OCI-LY7 (cell line): ENCODE measurements around the gene PTPRM. TPM values are rescaled to one million over a fixed set of nuclear protein-coding genes. Genes with fewer than 3 reads are reported as not detected.

Experiments used
- BruUV-seq: library from RNA; stranded (reverse); fragments of 400-500 nt; replicated peaks from 2 replicates; lab custom pipeline; 2021; lab: Mats Ljungman, UMichigan
- CTCF ChIA-PET: fragments of 300-600 bp; sonication (Branson Sonifier 250); formaldehyde crosslinking; loops from one replicate; lab custom pipeline; 2022; ENCODE audit warnings: antibody characterized with exemption; ENCODE audit not compliant: unreplicated experiment; lab: Charles Lee
- POLR2A ChIA-PET: fragments of 300-600 bp; sonication (Branson Sonifier 250); formaldehyde crosslinking; loops from one replicate; lab custom pipeline; 2022; ENCODE audit warnings: antibody characterized with exemption; lab: Charles Lee
- DNase-seq: peaks from one replicate; pipeline ENCODE4 v3.0.0-alpha.2; 2015; ENCODE audit warnings: low spot score
- H2AFZ ChIP-seq: fragments of 200-600 bp; sonication (generic), shearing (Covaris generic); 2 replicates; pipeline ENCODE4 v1.6.1; 2014; ENCODE audit warnings: mild to moderate bottlenecking, antibody characterized with exemption, low read length, moderate library complexity
- H3K27ac ChIP-seq: fragments of 200-600 bp; sonication (generic); 2 replicates; pipeline ENCODE4 v1.5.1; 2014; ENCODE audit warnings: mixed run types, low read depth, mild to moderate bottlenecking, moderate library complexity, low read length, inconsistent platforms; ENCODE audit not compliant: poor library complexity, severe bottlenecking
- H3K36me3 ChIP-seq: fragments of 200-600 bp; sonication (generic); 2 replicates; pipeline ENCODE4 v1.6.1; 2014; ENCODE audit warnings: mild to moderate bottlenecking, antibody characterized with exemption, low read length, moderate library complexity, mixed read lengths; ENCODE audit not compliant: insufficient read depth
- H3K4me1 ChIP-seq: fragments of 200-600 bp; sonication (generic); 2 replicates; pipeline ENCODE4 v1.5.1; 2014; ENCODE audit warnings: mild to moderate bottlenecking, low read length; ENCODE audit not compliant: insufficient read depth, poor library complexity, severe bottlenecking
- H3K4me2 ChIP-seq: fragments of 200-600 bp; sonication (generic); 2 replicates; pipeline ENCODE4 v1.6.1; 2014; ENCODE audit warnings: mild to moderate bottlenecking, low read length
- H3K4me3 ChIP-seq: fragments of 200-600 bp; sonication (generic); 2 replicates; pipeline ENCODE4 v1.5.1; 2014; ENCODE audit warnings: mild to moderate bottlenecking, low read depth, low read length; ENCODE audit not compliant: poor library complexity, severe bottlenecking
- H3K79me2 ChIP-seq: fragments of 200-600 bp; sonication (generic); 2 replicates; pipeline ENCODE4 v1.6.1; 2016; ENCODE audit warnings: low read depth, mild to moderate bottlenecking, low read length, moderate library complexity, mixed read lengths; ENCODE audit not compliant: insufficient read depth
- H3K9me2 ChIP-seq: fragments of 200-600 bp; sonication (generic); 2 replicates; pipeline ENCODE4 v1.6.1; 2016; ENCODE audit warnings: mild to moderate bottlenecking, low read length, mixed read lengths; ENCODE audit not compliant: insufficient read depth
- H3K9me3 ChIP-seq: fragments of 200-600 bp; sonication (generic); 2 replicates; pipeline ENCODE4 v1.6.1; 2014; ENCODE audit warnings: mild to moderate bottlenecking, mixed run types, low read length, mixed read lengths
- H4K20me1 ChIP-seq: fragments of 200-600 bp; sonication (generic); 2 replicates; pipeline ENCODE4 v1.6.1; 2014; ENCODE audit warnings: mild to moderate bottlenecking, antibody characterized with exemption, low read length, moderate library complexity, mixed read lengths; ENCODE audit not compliant: insufficient read depth
- EZH2phosphoT487 ChIP-seq: fragments of 200-600 bp; sonication (generic); IDR thresholded peaks from 2 replicates; pipeline ENCODE4 v1.6.1; 2018; ENCODE audit warnings: low read depth, borderline replicate concordance, mild to moderate bottlenecking, mixed run types, antibody characterized with exemption, low read length, moderate library complexity, mixed read lengths
- intact Hi-C: fragments of 100-400 bp; cut with micrococcal nuclease; formaldehyde crosslinking; loops from one replicate; pipeline ENCODE4 v1.10.0; 2022; ENCODE audit not compliant: unreplicated experiment
- total RNA-seq, 2 experiments: library from RNA; depleted of rRNA in 1 of 2; stranded (reverse); fragments of >200 nt in 1 of 2; shearing (Covaris generic) in 1 of 2; gene quantifications; 2 replicates each; pipeline ENCODE4 v1.2.3, GENCODE V29; 2014 to 2022
- TF ChIP-seq, protein P1 (sequence below): fragments of 200-600 bp; sonication (generic); conservative IDR thresholded peaks from 2 replicates; pipeline ENCODE4 v1.5.1; 2014; ENCODE audit warnings: mild to moderate bottlenecking, antibody characterized with exemption, low read length, moderate library complexity, mixed read lengths

Gene PTPRM
- total RNA-seq, 2 experiments from 2014 or later: not detected

DNA sequence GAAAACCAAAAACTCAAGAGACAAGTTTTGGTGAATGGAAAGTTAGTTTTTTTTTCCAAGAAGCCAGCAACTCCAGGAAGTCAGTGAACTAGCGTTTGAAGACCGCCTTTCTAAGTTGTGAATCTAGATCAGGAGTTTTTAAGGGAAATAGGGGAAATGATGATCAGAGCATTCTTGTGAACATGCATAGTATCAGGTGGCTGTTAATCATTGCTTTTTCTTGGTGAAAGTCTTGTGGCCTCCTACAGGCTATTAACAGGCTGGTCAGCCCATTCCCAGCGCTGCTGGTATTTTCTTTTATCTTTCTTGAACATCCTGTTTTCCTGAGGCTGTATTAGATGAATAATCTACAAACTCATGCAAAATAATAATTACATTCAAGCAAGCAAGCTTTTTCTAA lies 155.8 kb downstream of the PTPRM start:
- Histone ChIP-seq H3K9me2 (no peaks in the 10 kb centered on the region), H3K9me3 (no peaks in the 10 kb centered on the region), H2AFZ (no peak overlapping the region), H3K36me3 (no peaks in the 10 kb centered on the region), H3K79me2 (no peaks in the 10 kb centered on the region), H4K20me1 (no peaks in the 10 kb centered on the region), H3K4me1 (no peaks in the 10 kb centered on the region), H3K27ac (no peak overlapping the region), H3K4me2 (no peak overlapping the region), H3K4me3 (no peak overlapping the region)
- TF ChIP-seq, protein P1, sequence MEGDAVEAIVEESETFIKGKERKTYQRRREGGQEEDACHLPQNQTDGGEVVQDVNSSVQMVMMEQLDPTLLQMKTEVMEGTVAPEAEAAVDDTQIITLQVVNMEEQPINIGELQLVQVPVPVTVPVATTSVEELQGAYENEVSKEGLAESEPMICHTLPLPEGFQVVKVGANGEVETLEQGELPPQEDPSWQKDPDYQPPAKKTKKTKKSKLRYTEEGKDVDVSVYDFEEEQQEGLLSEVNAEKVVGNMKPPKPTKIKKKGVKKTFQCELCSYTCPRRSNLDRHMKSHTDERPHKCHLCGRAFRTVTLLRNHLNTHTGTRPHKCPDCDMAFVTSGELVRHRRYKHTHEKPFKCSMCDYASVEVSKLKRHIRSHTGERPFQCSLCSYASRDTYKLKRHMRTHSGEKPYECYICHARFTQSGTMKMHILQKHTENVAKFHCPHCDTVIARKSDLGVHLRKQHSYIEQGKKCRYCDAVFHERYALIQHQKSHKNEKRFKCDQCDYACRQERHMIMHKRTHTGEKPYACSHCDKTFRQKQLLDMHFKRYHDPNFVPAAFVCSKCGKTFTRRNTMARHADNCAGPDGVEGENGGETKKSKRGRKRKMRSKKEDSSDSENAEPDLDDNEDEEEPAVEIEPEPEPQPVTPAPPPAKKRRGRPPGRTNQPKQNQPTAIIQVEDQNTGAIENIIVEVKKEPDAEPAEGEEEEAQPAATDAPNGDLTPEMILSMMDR: no peak
- ChIA-PET CTCF (no interaction called here), POLR2A (no interaction called here)
- no TSS peak for BruUV-seq
- DNase-seq: no peak
- intact Hi-C loops: no loop called here

DNA sequence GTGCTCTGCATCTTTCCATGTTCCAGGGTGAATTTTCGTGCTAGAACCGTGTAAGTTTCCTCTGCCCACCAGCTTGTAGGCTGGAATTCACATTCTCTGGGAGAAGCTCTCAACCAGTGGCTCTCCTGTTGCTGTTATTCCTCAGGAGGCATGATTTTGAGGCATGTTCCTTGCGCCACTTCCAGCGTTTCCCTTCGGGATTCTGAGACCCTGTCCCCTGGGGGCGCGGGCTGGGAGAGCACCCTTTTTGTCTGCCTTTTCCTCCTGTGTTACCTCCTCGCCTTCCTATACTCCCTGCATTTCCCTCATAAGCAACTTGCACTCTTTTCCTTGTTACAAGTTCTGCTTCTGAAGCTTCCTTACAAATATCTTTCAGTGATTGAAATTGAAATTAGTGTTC lies 156.4 kb downstream of the PTPRM start:
- intact Hi-C loops: no loop called here
- no peaks in the 10 kb centered on the region for H3K9me2 ChIP-seq
- DNase-seq: no peak
- H4K20me1 ChIP-seq: no peaks in the 10 kb centered on the region
- ChIA-PET POLR2A (no interaction called here), CTCF (no interaction called here)
- H3K4me1 ChIP-seq: no peaks in the 10 kb centered on the region
- TF ChIP-seq, protein P1: no peak
- no peak for TF ChIP-seq EZH2phosphoT487
- BruUV-seq: no TSS peak
- H3K4me2 ChIP-seq: no peak overlapping the region
- no peak overlapping the region for H3K4me3 ChIP-seq
- no peaks in the 10 kb centered on the region for H3K36me3 ChIP-seq
- H3K79me2 ChIP-seq: no peaks in the 10 kb centered on the region
- H3K27ac ChIP-seq: no peak overlapping the region
- no peaks in the 10 kb centered on the region for H3K9me3 ChIP-seq
- no peak overlapping the region for H2AFZ ChIP-seq

DNA sequence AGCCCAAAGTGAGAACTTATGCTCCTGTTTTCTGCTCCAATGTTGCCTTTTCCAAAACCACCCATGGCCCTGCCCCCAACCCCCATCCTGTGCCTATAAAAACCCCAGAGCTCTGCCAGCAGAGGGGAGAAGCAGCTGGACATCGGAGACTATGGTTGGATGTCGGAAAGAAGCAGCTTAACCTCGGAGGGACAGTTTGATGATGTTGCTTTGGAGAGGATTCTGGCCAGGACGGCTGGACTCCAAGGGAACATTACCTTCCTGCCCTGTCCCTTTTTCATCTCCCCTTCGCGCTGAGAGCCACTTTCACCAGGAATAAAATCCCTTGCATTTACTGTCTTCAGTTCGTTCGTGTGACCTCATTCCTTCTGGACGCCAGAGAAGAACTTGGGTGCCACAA lies 158.4 kb downstream of the PTPRM start:
- Histone ChIP-seq H3K27ac (no peak overlapping the region), H4K20me1 (no peaks in the 10 kb centered on the region), H3K79me2 (no peaks in the 10 kb centered on the region), H3K9me2 (no peaks in the 10 kb centered on the region), H2AFZ (no peak overlapping the region), H3K4me1 (no peaks in the 10 kb centered on the region), H3K4me3 (no peak overlapping the region), H3K9me3 (no peaks in the 10 kb centered on the region), H3K36me3 (no peaks in the 10 kb centered on the region), H3K4me2 (no peak overlapping the region)
- no peak for DNase-seq
- intact Hi-C loops: no loop called here
- POLR2A ChIA-PET: no interaction called here
- CTCF ChIA-PET: no interaction called here
- TF ChIP-seq, protein P1: no peak
- no peak for TF ChIP-seq EZH2phosphoT487
- no TSS peak for BruUV-seq
